Measurements from ENCODE around the gene FGFR2.

FGFR2 gene

GRCh38 chr10:121551210-121551885 lies 46.9 kb downstream of the FGFR2 start:
- no peak for DNase-seq

- no peak for DNase-seq
Observed at GRCh38 chr10:121544301-121544869, 53.9 kb downstream of the FGFR2 start.

- no peak for DNase-seq
Observed at GRCh38 chr10:121543545-121543944, 54.7 kb downstream of the FGFR2 start.

GRCh38 chr10:121541450-121542120 lies 56.7 kb downstream of the FGFR2 start:
- no peak for DNase-seq

- no peak for DNase-seq
Observed at GRCh38 chr10:121540732-121541395, 57.4 kb downstream of the FGFR2 start.

- DNase-seq: no peak
Observed at GRCh38 chr10:121539786-121540185, 58.5 kb downstream of the FGFR2 start.

GRCh38 chr10:121536310-121536913 lies 61.8 kb downstream of the FGFR2 start:
- peak; percentile 32 for DNase-seq

- DNase-seq: no peak
Observed at GRCh38 chr10:121535381-121535780, 62.9 kb downstream of the FGFR2 start.

GRCh38 chr10:121532292-121532864 lies 65.9 kb downstream of the FGFR2 start:
- DNase-seq: no peak

GRCh38 chr10:121531830-121532178 lies 66.4 kb downstream of the FGFR2 start:
- no peak for DNase-seq

- no peak for DNase-seq
Observed at GRCh38 chr10:121531076-121531829, 67.0 kb downstream of the FGFR2 start.

- DNase-seq: no peak
Observed at GRCh38 chr10:121530481-121531075, 67.7 kb downstream of the FGFR2 start.

GRCh38 chr10:121527690-121528089 lies 70.6 kb downstream of the FGFR2 start:
- peak; percentile 48 for DNase-seq

GRCh38 chr10:121526801-121527221 lies 71.4 kb downstream of the FGFR2 start:
- DNase-seq: no peak

GRCh38 chr10:121526135-121526790 lies 72.0 kb downstream of the FGFR2 start:
- DNase-seq: no peak

- DNase-seq: no peak
Observed at GRCh38 chr10:121525251-121526134, 72.8 kb downstream of the FGFR2 start.

- peak; percentile 48 for DNase-seq
Observed at GRCh38 chr10:121524157-121524817, 74.0 kb downstream of the FGFR2 start.

GRCh38 chr10:121522831-121523230 lies 75.4 kb downstream of the FGFR2 start:
- peak; percentile 8 for DNase-seq

- no peak for DNase-seq
Observed at GRCh38 chr10:121521794-121522556, 76.3 kb downstream of the FGFR2 start.

Data from fibroblast of upper back skin (primary cell).